H1 (cell line): ENCODE results near the gene CCDC80. TPM values are rescaled to one million over a fixed set of nuclear protein-coding genes. Genes with fewer than 3 reads are reported as not detected.

Source experiments
- CTCF ChIA-PET: fragments of 300-600 bp; sonication (Branson Sonifier 250); formaldehyde crosslinking; loops from one replicate; lab custom pipeline; 2021; ENCODE audit not compliant: partially characterized antibody; lab: Charles Lee
- POLR2A ChIA-PET: fragments of 300-600 bp; sonication (Branson Sonifier 250); formaldehyde crosslinking; loops from one replicate; lab custom pipeline; 2021; ENCODE audit warnings: inconsistent platforms; ENCODE audit not compliant: partially characterized antibody; lab: Charles Lee
- DNase-seq, 2 experiments: peaks; one replicate each; pipeline versions ENCODE4 v3.0.0 to v3.0.0-alpha.2; 2010 to 2022; ENCODE audit warnings: low spot score in 2 of 2, low read depth in 1 of 2, mixed read lengths in 1 of 2
- FAIRE-seq: peaks from 2 replicates; lab custom pipeline; 2011; peaks lifted over from hg19 to GRCh38; lab: Jason Lieb, UNC
- H2AFZ ChIP-seq: 2 replicates; pipeline ENCODE4 v1.8.1; 2012; ENCODE audit warnings: low read length, inconsistent platforms
- H2AK5ac ChIP-seq: 2 replicates; pipeline ENCODE4 v1.6.1; 2013; ENCODE audit warnings: low read depth, low read length
- H2BK120ac ChIP-seq: replicated peaks from 2 replicates; pipeline ENCODE3; 2013; ENCODE audit warnings: low read depth, low read length, inconsistent platforms
- H2BK12ac ChIP-seq: 2 replicates; pipeline ENCODE4 v1.6.1; 2013; ENCODE audit warnings: low read depth, low read length
- H2BK15ac ChIP-seq: 2 replicates; pipeline ENCODE4 v1.6.1; 2013; ENCODE audit warnings: low read length
- H2BK20ac ChIP-seq: 2 replicates; pipeline ENCODE4 v1.6.1; 2013; ENCODE audit warnings: low read length
- H2BK5ac ChIP-seq: 2 replicates; pipeline ENCODE4 v1.6.1; 2013; ENCODE audit warnings: low read depth, low read length
- H3K14ac ChIP-seq: 2 replicates; pipeline ENCODE4 v1.6.1; 2013; ENCODE audit warnings: inconsistent platforms; ENCODE audit not compliant: insufficient read length
- H3K18ac ChIP-seq: 2 replicates; pipeline ENCODE4 v1.6.1; 2013; ENCODE audit warnings: low read length; ENCODE audit errors: extremely low read depth
- H3K23ac ChIP-seq: 2 replicates; pipeline ENCODE4 v1.6.1; 2013; ENCODE audit warnings: inconsistent platforms; ENCODE audit not compliant: insufficient read length
- H3K23me2 ChIP-seq: 2 replicates; pipeline ENCODE4 v1.6.1; 2013; ENCODE audit warnings: low read depth, low read length
- H3K27ac ChIP-seq: 2 replicates; pipeline ENCODE4 v1.6.1; 2011; ENCODE audit warnings: low read depth, low read length, inconsistent platforms
- H3K27me3 ChIP-seq, 4 experiments: replicated peaks in 1 of 4; 1 replicate in 1 of 4; 2 replicates in 3 of 4; pipeline versions ENCODE4 v1.6.1 to v1.8.1; 2011 to 2013; ENCODE audit warnings: low read length in 3 of 4, mild to moderate bottlenecking in 3 of 4, inconsistent platforms in 2 of 4, mixed read lengths in 2 of 4, moderate library complexity in 1 of 4; ENCODE audit not compliant: control insufficient read depth in 3 of 4, insufficient read depth in 3 of 4; ENCODE audit errors: extremely low read depth in 1 of 4
- H3K36me3 ChIP-seq, 4 experiments: 2 replicates each; pipeline versions ENCODE4 v1.6.1 to v1.8.1; 2011 to 2013; ENCODE audit warnings: mild to moderate bottlenecking in 4 of 4, low read length in 3 of 4, moderate library complexity in 2 of 4, control low read depth in 1 of 4, inconsistent platforms in 1 of 4; ENCODE audit not compliant: insufficient read depth in 4 of 4, control insufficient read depth in 2 of 4
- H3K4ac ChIP-seq: replicated peaks from 2 replicates; pipeline ENCODE3; 2013; ENCODE audit warnings: low read length, low read depth, mixed read lengths, inconsistent platforms; ENCODE audit not compliant: insufficient read length
- H3K4me1 ChIP-seq, 4 experiments: replicated peaks in 1 of 4; 1 replicate in 1 of 4; 2 replicates in 3 of 4; pipeline versions ENCODE4 v1.6.1 to v1.8.1; 2011 to 2013; ENCODE audit warnings: low read length in 3 of 4, inconsistent platforms in 2 of 4, mixed read lengths in 1 of 4; ENCODE audit not compliant: insufficient read depth in 4 of 4, control insufficient read depth in 3 of 4
- H3K4me2 ChIP-seq, 2 experiments: 2 replicates each; pipeline versions ENCODE4 v1.6.1 to v1.8.1; 2011 to 2013; ENCODE audit warnings: low read depth in 2 of 2, low read length in 2 of 2, control low read depth in 1 of 2, inconsistent platforms in 1 of 2, mild to moderate bottlenecking in 1 of 2; ENCODE audit not compliant: insufficient read depth in 1 of 2
- H3K4me3 ChIP-seq, 4 experiments: fragments of 200-600, 300-600 bp in 1 of 4; sonication (generic), shearing (Covaris generic), sonication (Bioruptor Twin) in 1 of 4; 2 replicates each; pipeline versions ENCODE4 v1.5.1 to v1.8.1; 2011 to 2016; ENCODE audit warnings: low read length in 4 of 4, low read depth in 3 of 4, control low read depth in 2 of 4, inconsistent platforms in 2 of 4, mild to moderate bottlenecking in 2 of 4, mixed read lengths in 1 of 4, moderate library complexity in 1 of 4; ENCODE audit not compliant: insufficient read depth in 2 of 4; ENCODE audit errors: extremely low read depth in 1 of 4
- H3K56ac ChIP-seq: replicated peaks from 2 replicates; pipeline ENCODE3; 2013; ENCODE audit warnings: low read depth, mild to moderate bottlenecking, mixed read lengths, low read length, inconsistent platforms; ENCODE audit not compliant: insufficient read length
- H3K79me1 ChIP-seq: 2 replicates; pipeline ENCODE4 v1.6.1; 2013; ENCODE audit warnings: low read depth, low read length, control low read depth
- H3K79me2 ChIP-seq, 2 experiments: 2 replicates each; pipeline versions ENCODE4 v1.6.1 to v1.8.1; 2012 to 2013; ENCODE audit warnings: low read length in 2 of 2, mild to moderate bottlenecking in 2 of 2, inconsistent platforms in 1 of 2; ENCODE audit not compliant: insufficient read depth in 2 of 2, control insufficient read depth in 1 of 2
- H3K9ac ChIP-seq, 4 experiments: replicated peaks in 1 of 4; 1 replicate in 1 of 4; 2 replicates in 3 of 4; pipeline versions ENCODE4 v1.6.1 to v1.8.1; 2011 to 2013; ENCODE audit warnings: low read depth in 3 of 4, low read length in 3 of 4, control low read depth in 2 of 4, mild to moderate bottlenecking in 2 of 4, moderate library complexity in 2 of 4, inconsistent platforms in 1 of 4; ENCODE audit errors: extremely low read depth in 1 of 4
- H3K9me3 ChIP-seq, 2 experiments: 2 replicates each; pipeline versions ENCODE4 v1.6.1 to v1.8.1; 2012 to 2013; ENCODE audit warnings: mild to moderate bottlenecking in 2 of 2, moderate library complexity in 2 of 2, control low read depth in 1 of 2, inconsistent platforms in 1 of 2, low read depth in 1 of 2, low read length in 1 of 2, mixed read lengths in 1 of 2; ENCODE audit not compliant: insufficient read depth in 2 of 2
- H4K20me1 ChIP-seq, 2 experiments: replicated peaks in 1 of 2; 2 replicates each; pipeline versions ENCODE3 to v1.8.1; 2011 to 2013; ENCODE audit warnings: inconsistent platforms in 2 of 2, low read length in 2 of 2, mild to moderate bottlenecking in 1 of 2; ENCODE audit not compliant: insufficient read depth in 2 of 2, control insufficient read depth in 1 of 2
- H4K5ac ChIP-seq: 2 replicates; pipeline ENCODE4 v1.6.1; 2013; ENCODE audit warnings: low read length, low read depth, mixed read lengths, inconsistent platforms; ENCODE audit not compliant: insufficient read length
- H4K8ac ChIP-seq: 2 replicates; pipeline ENCODE4 v1.8.0; 2013; ENCODE audit warnings: mild to moderate bottlenecking, moderate library complexity, low read length, inconsistent platforms; ENCODE audit not compliant: insufficient read depth; ENCODE audit errors: extremely low read depth
- H4K91ac ChIP-seq: replicated peaks from 2 replicates; pipeline ENCODE3; 2013; ENCODE audit warnings: low read length, mixed read lengths, inconsistent platforms; ENCODE audit not compliant: insufficient read length
- ASH2L ChIP-seq: fragments of 200-600, 300-600 bp; sonication (generic); IDR thresholded peaks from one replicate; pipeline ENCODE4 v1.7.1; 2017; ENCODE audit warnings: low read length
- CBX8 ChIP-seq: fragments of 300-800, 300-1000 bp; sonication (generic); IDR thresholded peaks from 2 replicates; pipeline ENCODE4 v1.7.1; 2016; ENCODE audit warnings: low read depth, low read length, borderline replicate concordance
- EGR1 ChIP-seq: IDR thresholded peaks from 2 replicates; pipeline ENCODE4 v1.6.1; 2011; ENCODE audit warnings: low read depth, low read length, borderline replicate concordance
- KDM5A ChIP-seq: fragments of 200-600 bp; IDR thresholded peaks from 2 replicates; pipeline ENCODE4 v1.7.1; 2012; ENCODE audit warnings: mild to moderate bottlenecking, low read length, inconsistent platforms, mixed read lengths
- POLR2AphosphoS5 ChIP-seq: IDR thresholded peaks from 2 replicates; pipeline ENCODE4 v1.6.1; 2011; ENCODE audit warnings: low read depth, low read length
- RAD21 ChIP-seq, 2 experiments: IDR thresholded peaks in 1 of 2; conservative IDR thresholded peaks in 1 of 2; 2 replicates each; pipeline ENCODE4 v1.6.1; 2011; ENCODE audit warnings: low read depth in 2 of 2, low read length in 2 of 2, improper control_type of control experiment in 1 of 2, inconsistent platforms in 1 of 2, mild to moderate bottlenecking in 1 of 2, moderate library complexity in 1 of 2
- RFX5 ChIP-seq: IDR thresholded peaks from 2 replicates; pipeline ENCODE4 v1.6.1; 2011; ENCODE audit warnings: low read depth, low read length, improper control_type of control experiment, borderline replicate concordance
- SAP30 ChIP-seq: fragments of 300-600 bp; sonication (generic); IDR thresholded peaks from 2 replicates; pipeline ENCODE4 v1.7.1; 2012; ENCODE audit warnings: low read length, moderate library complexity, mild to moderate bottlenecking, inconsistent platforms; ENCODE audit not compliant: insufficient read depth, insufficient replicate concordance
- SUZ12 ChIP-seq: fragments of 200-600 bp; sonication (generic); IDR thresholded peaks from 2 replicates; pipeline ENCODE4 v1.6.1; 2012; ENCODE audit warnings: mild to moderate bottlenecking, inconsistent platforms, low read length, moderate library complexity, mixed read lengths
- TBP ChIP-seq: IDR thresholded peaks from 2 replicates; pipeline ENCODE4 v1.6.1; 2011; ENCODE audit warnings: low read depth, low read length, improper control_type of control experiment
- TCF12 ChIP-seq: IDR thresholded peaks from 2 replicates; pipeline ENCODE4 v1.6.1; 2011; ENCODE audit warnings: low read depth, mild to moderate bottlenecking, low read length
- WGBS, 2 experiments: shearing (Covaris generic) in 1 of 2; methylation state at CpG; one replicate each; pipeline versions ENCODE4 v1.1.6 to v1.1.7; 2013 to 2015; ENCODE audit warnings: low lambda C conversion rate in 2 of 2, mixed read lengths in 2 of 2, inconsistent platforms in 1 of 2, low coverage in 1 of 2, missing lambda C conversion rate in 1 of 2; ENCODE audit not compliant: insufficient replicate concordance in 2 of 2, insufficient coverage in 1 of 2, insufficient read length in 1 of 2; ENCODE audit errors: extremely low coverage in 1 of 2, missing lambda C conversion rate in 1 of 2; 5-methylcytosine and 5-hydroxymethylcytosine counted together
- polyA plus RNA-seq, 7 experiments: library from polyadenylated mRNA; depleted of rRNA in 3 of 7; stranded (reverse) in 5 of 7; unstranded in 2 of 7; fragments of >200 nt in 5 of 7; fragments of 200-250 nt in 2 of 7; gene quantifications; 1 replicate in 5 of 7; 2 replicates in 1 of 7; 4 replicates in 1 of 7; pipeline versions ENCODE4 v1.2.1 to v1.2.3, GENCODE V29; 2011 to 2013; ENCODE audit warnings: missing spikeins in 2 of 7, mixed read lengths in 2 of 7
- total RNA-seq: library from RNA; stranded (reverse); fragmentation: NEBNext Ultra II Directional; extraction: Animal tissue kit (Norgen Biotek cat#: 25700); gene quantifications from 2 replicates; pipeline ENCODE4 v1.2.1, GENCODE V29; 2021
- TF ChIP-seq, protein P1 (sequence below): IDR thresholded peaks from 2 replicates; pipeline ENCODE4 v1.6.1; 2012; ENCODE audit warnings: low read length, inconsistent platforms

Gene CCDC80
- total and polyA plus RNA-seq, 2 of the 8 experiments (the other 6 are each of a cell fraction or from before 2014, with no cell fraction given): 1.1 to 12.9 TPM

DNA sequence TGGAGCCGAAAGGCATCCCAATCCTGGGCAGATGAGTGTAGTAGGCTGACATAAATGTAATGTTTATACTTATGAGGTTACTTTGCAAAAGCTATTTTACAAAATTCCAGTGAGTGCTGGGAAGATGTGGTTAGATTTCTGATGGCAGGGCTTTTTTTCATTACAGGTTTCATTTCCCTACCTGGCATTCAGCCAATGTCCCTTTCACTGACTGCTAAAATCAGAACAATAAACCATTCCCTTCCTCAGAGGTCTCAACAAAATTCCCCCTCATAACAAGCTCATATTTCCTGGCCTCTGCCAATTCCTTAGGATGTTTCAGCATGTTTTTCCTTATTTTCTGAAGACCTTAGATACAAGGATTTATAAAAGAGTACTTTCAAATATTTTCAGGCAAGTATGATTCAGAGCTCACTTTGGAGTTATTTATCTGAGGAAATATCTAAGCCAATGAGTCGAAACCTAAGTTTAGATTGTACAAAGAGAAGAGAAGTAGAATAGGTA, 40.9 kb upstream of the CCDC80 start:
- Histone ChIP-seq H3K18ac (no peak overlapping the region), H2BK5ac (no peak overlapping the region), H3K23me2 (no peaks in the 10 kb centered on the region), H3K27me3 (no peaks in the 10 kb centered on the region), H2BK20ac (no peak overlapping the region), H3K14ac (no peak overlapping the region), H4K91ac (no peak overlapping the region), H4K8ac (no peak overlapping the region), H3K79me2 (no peaks in the 10 kb centered on the region), H3K9me3 (no peaks in the 10 kb centered on the region), H2BK15ac (no peak overlapping the region), H3K4ac (no peak overlapping the region), H4K5ac (no peak overlapping the region), H3K4me1 (peaks cover 1 to 5% (median 3%) of the 10 kb centered on the region in 4 experiments; a peak in 4 of 7 replicates), H2AFZ (no peak overlapping the region), H4K20me1 (no peaks in the 10 kb centered on the region), H2AK5ac (no peak overlapping the region), H3K4me3 (no peak overlapping the region), H3K79me1 (no peaks in the 10 kb centered on the region), H3K9ac (no peak overlapping the region), H3K36me3 (no peaks in the 10 kb centered on the region), H3K56ac (no peak overlapping the region), H2BK120ac (no peak overlapping the region), H3K4me2 (no peak overlapping the region), H3K27ac (no peak overlapping the region), H3K23ac (no peak overlapping the region), H2BK12ac (no peak overlapping the region)
- FAIRE-seq: no peak
- POLR2A ChIA-PET: interaction anchor here (0.6 kb wide), 1 partner anchor 40 kb away, joined by 3 read pairs; no protein-coding TSS in a partner anchor
- TF ChIP-seq RFX5 (no peak), CBX8 (no peak), POLR2AphosphoS5 (no peak), ASH2L (no peak), TBP (no peak), TCF12 (no peak), SUZ12 (no peak), EGR1 (no peak), SAP30 (no peak), RAD21 (IDR thresholded peaks at IDR 0.05 in 1 of 2, conservative IDR thresholded peaks at IDR 0.05 in 1 of 2; ENCODE audit: low read depth in 2 of 2, low read length in 2 of 2) (no peak), KDM5A (no peak)
- TF ChIP-seq, protein P1, sequence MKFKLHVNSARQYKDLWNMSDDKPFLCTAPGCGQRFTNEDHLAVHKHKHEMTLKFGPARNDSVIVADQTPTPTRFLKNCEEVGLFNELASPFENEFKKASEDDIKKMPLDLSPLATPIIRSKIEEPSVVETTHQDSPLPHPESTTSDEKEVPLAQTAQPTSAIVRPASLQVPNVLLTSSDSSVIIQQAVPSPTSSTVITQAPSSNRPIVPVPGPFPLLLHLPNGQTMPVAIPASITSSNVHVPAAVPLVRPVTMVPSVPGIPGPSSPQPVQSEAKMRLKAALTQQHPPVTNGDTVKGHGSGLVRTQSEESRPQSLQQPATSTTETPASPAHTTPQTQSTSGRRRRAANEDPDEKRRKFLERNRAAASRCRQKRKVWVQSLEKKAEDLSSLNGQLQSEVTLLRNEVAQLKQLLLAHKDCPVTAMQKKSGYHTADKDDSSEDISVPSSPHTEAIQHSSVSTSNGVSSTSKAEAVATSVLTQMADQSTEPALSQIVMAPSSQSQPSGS: no peak
- CTCF ChIA-PET: interaction anchor here (0.5 to 1.5 kb wide), 9 partner anchors 8 to 919 kb away, joined by 3 to 6 read pairs (median 3); no protein-coding TSS in a partner anchor
- WGBS, 2 experiments: 95% methylated on average over 2 of the region's 2 CpGs; no CpG with 5 or more reads in 1 of the 2 experiments
- DNase-seq: no peak
